Gastroesophageal sphincter (tissue), 4 donors: ENCODE measurements around the gene WDR64. TPM values are rescaled to one million over a fixed set of nuclear protein-coding genes. Genes with fewer than 3 reads are reported as not detected.

Source experiments
- ATAC-seq: fragments of 150-250 bp; one replicate; pipeline ENCODE4 v1.9.1; 2016; ENCODE audit warnings: mild to moderate bottlenecking, moderate library complexity
- H3K27ac ChIP-seq, 4 donors: fragments of 200-600 bp; sonication (generic) in 3 of 4; 1 replicate in 3 of 4; 2 replicates in 1 of 4; pipeline ENCODE4 v1.5.1; 2016 to 2019
- H3K27me3 ChIP-seq: fragments of 200-600 bp; sonication (generic); one replicate; pipeline ENCODE4 v1.5.1; 2019
- H3K36me3 ChIP-seq, 2 donors: fragments of 200-600 bp; sonication (generic); one replicate each; pipeline ENCODE4 v1.5.1; 2019; ENCODE audit warnings: control low read depth in 1 of 2
- H3K4me1 ChIP-seq, 3 donors: fragments of 200-600 bp; sonication (generic); 1 replicate in 2 of 3; 2 replicates in 1 of 3; pipeline ENCODE4 v1.5.1; 2016 to 2019; ENCODE audit warnings: control low read depth in 2 of 3
- H3K4me3 ChIP-seq, 2 donors: fragments of 200-600 bp; sonication (generic); one replicate each; pipeline ENCODE4 v1.5.1; 2019; ENCODE audit warnings: mild to moderate bottlenecking in 1 of 2, moderate library complexity in 1 of 2
- H3K9me3 ChIP-seq, 3 donors: fragments of 200-600 bp; sonication (generic); one replicate each; pipeline ENCODE4 v1.5.1; 2017 to 2019; ENCODE audit warnings: control low read depth in 2 of 3
- CTCF ChIP-seq, 4 experiments: fragments of 200-600 bp in 2 of 4; fragments of 450-650 bp in 2 of 4; sonication (generic) in 1 of 4; IDR thresholded peaks; one replicate each; pipeline ENCODE4 v1.5.1; 2017 to 2019; ENCODE audit warnings: antibody characterized with exemption in 4 of 4, mild to moderate bottlenecking in 2 of 4, moderate library complexity in 2 of 4
- EP300 ChIP-seq: sonication (generic); formaldehyde crosslinking; IDR thresholded peaks from one replicate; pipeline ENCODE4 v1.6.1; 2017; ENCODE audit warnings: antibody characterized with exemption, mild to moderate bottlenecking
- POLR2A ChIP-seq, 2 donors: fragments of 450-650 bp; IDR thresholded peaks; one replicate each; pipeline ENCODE4 v1.6.1; 2017; ENCODE audit warnings: antibody characterized with exemption in 2 of 2, mild to moderate bottlenecking in 2 of 2, moderate library complexity in 1 of 2
- POLR2AphosphoS5 ChIP-seq: sonication (generic); formaldehyde crosslinking; IDR thresholded peaks from one replicate; pipeline ENCODE4 v1.6.1; 2017; ENCODE audit warnings: antibody characterized with exemption
- WGBS, 2 donors: methylation state at CpG; one replicate each; pipeline ENCODE4 v1.1.5; 2018; ENCODE audit warnings: low coverage in 1 of 2; 5-methylcytosine and 5-hydroxymethylcytosine counted together
- total RNA-seq, 4 donors: library from RNA; depleted of rRNA; stranded (reverse); fragments of >200 nt; gene quantifications; one replicate each; pipeline ENCODE4 v1.1.0, GENCODE V29; 2016

WDR64 gene
- total RNA-seq, 4 donors from 2014 or later, result 0.16 TPM; not detected in 3

DNA sequence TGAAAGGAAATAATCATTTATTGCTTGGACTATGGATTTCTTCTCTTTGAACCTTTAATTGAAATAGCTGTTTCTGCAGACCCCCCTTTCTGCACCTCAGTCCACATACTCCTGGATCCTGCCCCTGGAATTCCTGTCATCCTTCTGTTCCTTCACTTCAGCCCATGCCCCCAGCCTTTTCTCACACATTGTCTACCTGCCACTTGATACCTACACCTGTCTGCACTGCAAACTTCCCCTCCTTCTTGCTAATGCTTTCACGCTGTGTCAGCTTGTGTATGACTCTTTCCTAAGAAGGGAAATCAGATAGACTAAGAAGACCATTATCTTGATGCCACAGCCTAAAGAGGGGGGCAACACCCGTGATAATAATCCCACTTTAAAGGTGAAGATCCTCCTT is 115.7 kb downstream of the WDR64 start:
- H3K4me3 ChIP-seq, result no peak overlapping the region
- no peaks in the 10 kb centered on the region for H3K27me3 ChIP-seq
- whole genome bisulfite sequencing, 2 donors, result 44 to 47% methylated on average over 2 of the region's 2 CpGs
- TF ChIP-seq EP300, result no peak
- TF ChIP-seq CTCF (IDR thresholded peaks at IDR 0.05), result no peak
- TF ChIP-seq POLR2AphosphoS5, result no peak
- TF ChIP-seq POLR2A (IDR thresholded peaks at IDR 0.05), result no peak
- H3K27ac ChIP-seq, result no peak overlapping the region
- no peak for ATAC-seq
- no peaks in the 10 kb centered on the region for H3K9me3 ChIP-seq
- no peaks in the 10 kb centered on the region for H3K4me1 ChIP-seq
- H3K36me3 ChIP-seq, result no peaks in the 10 kb centered on the region

- TF ChIP-seq POLR2A (IDR thresholded peaks at IDR 0.05), result no peak
- no peak for TF ChIP-seq CTCF (IDR thresholded peaks at IDR 0.05)
- no peak for TF ChIP-seq EP300
- TF ChIP-seq POLR2AphosphoS5, result no peak
- Histone ChIP-seq H3K4me1 (no peaks in the 10 kb centered on the region), H3K4me3 (no peak overlapping the region), H3K9me3 (no peaks in the 10 kb centered on the region), H3K36me3 (no peaks in the 10 kb centered on the region), H3K27me3 (no peaks in the 10 kb centered on the region), H3K27ac (no peak overlapping the region)
- WGBS, 2 donors, result 0% methylated on average over 1 of the region's 1 CpG; no CpG with 5 or more reads in 1 of the 2 donors
- no peak for ATAC-seq
These were observed 118.0 kb downstream of the WDR64 start for GRCh38 chr1:241770115-241770514.

DNA sequence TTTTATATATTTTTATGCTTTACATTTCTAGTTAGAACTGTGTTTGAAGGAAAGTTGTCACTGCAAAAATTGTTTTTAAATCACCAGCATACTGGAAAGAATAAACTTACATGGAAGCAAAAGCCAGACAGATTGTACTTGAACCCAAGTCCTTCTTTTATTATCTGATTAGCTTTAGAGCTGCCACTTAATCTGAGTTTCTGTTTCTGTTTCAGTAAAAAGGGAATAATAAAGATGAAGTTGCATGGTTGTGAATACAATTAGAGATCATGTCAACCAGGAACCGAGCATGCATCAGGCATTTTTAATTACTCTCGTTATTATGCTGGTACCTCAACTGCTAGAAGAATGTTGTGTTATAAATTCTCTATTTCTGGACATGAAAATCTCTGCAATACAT is 119.0 kb downstream of the WDR64 start:
- no peak overlapping the region for H3K4me3 ChIP-seq
- ATAC-seq, result no peak
- H3K27me3 ChIP-seq, result no peaks in the 10 kb centered on the region
- no peaks in the 10 kb centered on the region for H3K9me3 ChIP-seq
- WGBS, 2 donors, result 68 to 69% methylated on average over 2 of the region's 2 CpGs
- H3K27ac ChIP-seq, result no peak overlapping the region
- TF ChIP-seq CTCF (IDR thresholded peaks at IDR 0.05), result no peak
- TF ChIP-seq POLR2AphosphoS5, result no peak
- TF ChIP-seq POLR2A (IDR thresholded peaks at IDR 0.05), result no peak
- TF ChIP-seq EP300, result no peak
- H3K36me3 ChIP-seq, result no peaks in the 10 kb centered on the region
- H3K4me1 ChIP-seq, result no peaks in the 10 kb centered on the region

DNA sequence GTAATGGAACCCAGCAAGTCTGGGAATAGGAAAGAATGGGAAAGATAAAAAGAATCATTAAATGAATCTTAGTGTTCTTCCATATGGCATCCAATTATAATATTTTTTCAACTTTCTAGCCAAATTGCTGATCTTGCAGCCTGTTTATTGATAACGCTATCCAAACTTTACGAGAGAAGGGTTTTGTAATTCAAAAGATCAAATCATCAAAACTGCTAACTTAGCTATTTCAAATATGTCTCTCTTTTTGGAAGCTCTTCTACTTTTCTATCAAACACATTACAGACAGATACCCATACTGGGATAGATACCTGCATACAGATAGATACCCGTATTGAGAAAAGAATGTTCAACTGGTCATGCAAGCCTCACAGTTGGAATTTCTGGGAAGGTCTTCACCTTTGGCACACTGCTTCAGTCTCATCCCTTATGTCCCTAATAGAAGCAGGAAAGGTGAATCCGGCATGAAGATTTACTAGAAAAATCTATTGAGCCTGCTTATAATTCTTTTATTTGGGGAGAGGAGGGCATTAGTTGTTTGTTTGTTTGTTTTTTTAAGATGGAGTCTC is 120.9 kb downstream of the WDR64 start:
- no peak for ATAC-seq
- Histone ChIP-seq H3K4me1 (no peaks in the 10 kb centered on the region), H3K27me3 (no peaks in the 10 kb centered on the region), H3K4me3 (no peak overlapping the region), H3K9me3 (no peaks in the 10 kb centered on the region), H3K27ac (no peak overlapping the region), H3K36me3 (no peaks in the 10 kb centered on the region)
- 88 to 92% methylated on average over 4 of the region's 4 CpGs for WGBS, 2 donors
- no peak for TF ChIP-seq POLR2A (IDR thresholded peaks at IDR 0.05)

DNA sequence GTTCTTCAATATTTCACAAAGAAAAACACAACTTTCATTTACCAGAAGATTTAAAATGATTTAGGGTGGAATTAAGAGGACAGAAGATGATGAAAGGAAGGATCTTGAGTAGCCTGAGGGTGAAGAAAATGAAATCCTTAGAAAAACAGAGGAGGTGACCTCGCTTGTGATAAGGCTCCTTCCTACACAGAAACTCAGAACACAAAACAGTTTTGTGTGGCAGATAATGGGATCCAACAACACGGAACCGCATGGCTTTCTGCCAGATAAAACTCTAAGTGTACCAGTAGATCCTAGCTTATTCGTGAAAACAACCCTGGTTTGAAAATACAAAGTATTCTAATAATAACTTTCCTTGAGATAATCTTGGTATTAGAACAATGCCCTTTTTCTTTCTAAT is 121.9 kb downstream of the WDR64 start:
- 51 to 67% methylated on average over 4 of the region's 4 CpGs for WGBS, 2 donors
- Histone ChIP-seq H3K9me3 (no peaks in the 10 kb centered on the region), H3K4me1 (no peaks in the 10 kb centered on the region), H3K27ac (no peak overlapping the region), H3K36me3 (no peaks in the 10 kb centered on the region), H3K4me3 (no peak overlapping the region), H3K27me3 (no peaks in the 10 kb centered on the region)
- ATAC-seq, result no peak
- TF ChIP-seq CTCF (IDR thresholded peaks at IDR 0.05), result no peak
- TF ChIP-seq EP300, result no peak
- no peak for TF ChIP-seq POLR2AphosphoS5
- no peak for TF ChIP-seq POLR2A (IDR thresholded peaks at IDR 0.05)
